22Rv1 (cell line): ENCODE data around the gene ATP5F1D.

Experiments
- ZFX ChIP-seq: fragments of 450-650 bp; IDR thresholded peaks from 2 replicates; pipeline ENCODE4 v1.6.1; 2017; ENCODE audit warnings: antibody characterized with exemption, borderline replicate concordance
- TF ChIP-seq, protein P1 (sequence below): fragments of 450-650 bp; IDR thresholded peaks from 2 replicates; pipeline ENCODE4 v1.5.1; 2017; ENCODE audit warnings: mild to moderate bottlenecking

DNA sequence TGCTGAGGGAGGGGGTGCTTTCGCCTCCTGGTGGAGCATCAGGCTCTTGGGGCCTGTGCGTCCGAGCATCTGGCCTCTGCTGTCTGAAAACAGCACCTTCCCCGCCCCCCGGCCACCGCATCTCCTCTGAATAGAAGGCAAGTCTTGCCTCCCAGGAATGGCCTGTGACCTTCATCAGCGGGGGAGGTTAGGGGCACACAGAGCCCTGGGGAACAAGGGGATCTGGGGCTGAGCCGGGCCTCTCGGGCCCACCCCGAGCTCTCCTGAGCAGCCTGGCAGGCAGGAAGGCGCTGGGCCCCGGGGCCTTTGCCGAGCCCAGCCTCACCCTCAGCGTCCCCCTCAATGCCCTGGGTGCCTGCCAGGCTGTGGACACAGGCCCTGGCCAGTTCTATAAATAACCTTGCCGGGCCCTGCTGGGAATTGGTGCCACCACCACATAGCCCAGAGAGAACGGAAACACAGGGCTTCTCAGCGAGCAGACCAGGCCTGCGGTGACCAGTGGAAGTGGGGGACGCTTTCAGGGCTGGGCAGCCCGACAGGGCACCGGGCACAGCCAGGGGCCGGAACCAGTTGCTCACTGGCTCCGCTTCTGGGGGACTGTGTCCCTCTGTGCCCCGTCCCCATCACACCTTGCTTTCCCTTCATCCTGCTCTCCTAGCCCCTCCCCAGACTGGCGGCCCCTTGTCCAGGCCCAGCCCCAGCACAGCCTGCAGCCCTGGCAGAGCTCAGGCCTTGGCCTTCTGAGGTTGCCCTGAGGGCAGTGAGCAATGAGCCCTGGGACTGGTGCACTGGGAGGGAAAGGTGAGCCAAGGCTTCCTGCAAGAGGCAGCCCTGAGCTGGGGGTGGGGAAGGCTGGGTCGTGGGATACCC, 26.5 kb upstream of the ATP5F1D start:
- TF ChIP-seq, protein P1, sequence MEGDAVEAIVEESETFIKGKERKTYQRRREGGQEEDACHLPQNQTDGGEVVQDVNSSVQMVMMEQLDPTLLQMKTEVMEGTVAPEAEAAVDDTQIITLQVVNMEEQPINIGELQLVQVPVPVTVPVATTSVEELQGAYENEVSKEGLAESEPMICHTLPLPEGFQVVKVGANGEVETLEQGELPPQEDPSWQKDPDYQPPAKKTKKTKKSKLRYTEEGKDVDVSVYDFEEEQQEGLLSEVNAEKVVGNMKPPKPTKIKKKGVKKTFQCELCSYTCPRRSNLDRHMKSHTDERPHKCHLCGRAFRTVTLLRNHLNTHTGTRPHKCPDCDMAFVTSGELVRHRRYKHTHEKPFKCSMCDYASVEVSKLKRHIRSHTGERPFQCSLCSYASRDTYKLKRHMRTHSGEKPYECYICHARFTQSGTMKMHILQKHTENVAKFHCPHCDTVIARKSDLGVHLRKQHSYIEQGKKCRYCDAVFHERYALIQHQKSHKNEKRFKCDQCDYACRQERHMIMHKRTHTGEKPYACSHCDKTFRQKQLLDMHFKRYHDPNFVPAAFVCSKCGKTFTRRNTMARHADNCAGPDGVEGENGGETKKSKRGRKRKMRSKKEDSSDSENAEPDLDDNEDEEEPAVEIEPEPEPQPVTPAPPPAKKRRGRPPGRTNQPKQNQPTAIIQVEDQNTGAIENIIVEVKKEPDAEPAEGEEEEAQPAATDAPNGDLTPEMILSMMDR = no peak
- TF ChIP-seq ZFX = no peak
